Activated T-cell treated with anti-CD3 and anti-CD28 coated beads, Interleukin-2, amount 50 U/mL, for 4 hours (primary cell): ENCODE measurements around the gene SLC23A2. TPM values are rescaled to one million over a fixed set of nuclear protein-coding genes. Genes with fewer than 3 reads are reported as not detected.
A peak's percentile ranks its signal among the peaks of the same experiment; 100 is the strongest.

Experiments used
- ATAC-seq, 2 donors: fragments of 200-7000 bp; cut with Tn5 transposase; one replicate each; pipeline ENCODE4 v1.10.0; 2021
- DNase-seq: peaks from one replicate; pipeline ENCODE4 v3.0.0-alpha.2; 2020
- H3K27me3 Mint-ChIP-seq: one replicate; pipeline ENCODE4 v1.8.0; 2021; ENCODE audit warnings: low read depth, mixed read lengths
- H3K36me3 Mint-ChIP-seq: one replicate; pipeline ENCODE4 v1.8.0; 2022; ENCODE audit warnings: mixed read lengths; ENCODE audit not compliant: insufficient read depth
- H3K4me1 Mint-ChIP-seq: one replicate; pipeline ENCODE4 v1.8.0; 2021; ENCODE audit warnings: low read depth, mixed read lengths
- H3K4me3 Mint-ChIP-seq: one replicate; pipeline ENCODE4 v1.8.0; 2021; ENCODE audit warnings: mild to moderate bottlenecking, moderate library complexity, mixed read lengths
- H3K9me3 Mint-ChIP-seq: one replicate; pipeline ENCODE4 v1.8.0; 2021; ENCODE audit warnings: mixed read lengths
- total RNA-seq, 3 donors: library from RNA; stranded (reverse); gene quantifications; one replicate each; pipeline ENCODE4 v1.2.1, GENCODE V29; 2021

Gene SLC23A2
- total RNA-seq, 3 donors from 2014 or later, result 19.6 to 25.9 (median 20.4) TPM

DNA sequence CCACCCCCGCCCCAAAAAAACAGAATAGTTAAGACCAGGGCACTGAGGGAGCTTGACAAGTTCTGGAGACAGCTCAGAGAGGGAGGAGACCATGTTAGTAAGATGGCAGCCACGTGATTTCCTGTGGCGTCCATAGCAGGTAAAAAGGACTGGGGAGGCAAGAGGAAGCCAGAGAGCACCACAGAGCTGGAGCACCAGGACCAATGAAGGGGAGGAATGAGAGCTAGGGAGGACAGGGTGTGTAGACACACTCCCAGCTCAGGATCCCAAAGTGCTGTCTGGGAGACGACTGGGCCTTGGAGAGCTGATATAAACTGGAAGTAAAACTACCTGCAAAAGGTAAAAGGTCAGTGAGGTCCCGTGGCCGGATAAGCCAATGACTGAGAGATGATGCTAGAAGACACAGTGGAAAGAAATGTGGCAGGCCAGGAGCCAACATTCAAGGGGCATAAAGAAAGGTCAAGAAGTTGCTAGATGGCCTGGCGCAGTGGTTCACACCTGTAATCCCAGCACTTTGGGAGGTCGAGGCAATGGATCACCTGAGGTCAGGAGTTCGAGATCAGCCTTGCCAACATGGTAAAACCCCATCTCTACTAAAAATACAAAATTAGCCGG is 39.0 kb downstream of the SLC23A2 start:
- Mint-ChIP-seq H3K4me3 (no peak overlapping the region), H3K9me3 (no peaks in the 10 kb centered on the region), H3K36me3 (peaks cover 5% of the 10 kb centered on the region), H3K4me1 (peaks cover 19% of the 10 kb centered on the region), H3K27me3 (no peaks in the 10 kb centered on the region)
- DNase-seq (peak; percentile 5), ATAC-seq (peak; percentile 77)

DNA sequence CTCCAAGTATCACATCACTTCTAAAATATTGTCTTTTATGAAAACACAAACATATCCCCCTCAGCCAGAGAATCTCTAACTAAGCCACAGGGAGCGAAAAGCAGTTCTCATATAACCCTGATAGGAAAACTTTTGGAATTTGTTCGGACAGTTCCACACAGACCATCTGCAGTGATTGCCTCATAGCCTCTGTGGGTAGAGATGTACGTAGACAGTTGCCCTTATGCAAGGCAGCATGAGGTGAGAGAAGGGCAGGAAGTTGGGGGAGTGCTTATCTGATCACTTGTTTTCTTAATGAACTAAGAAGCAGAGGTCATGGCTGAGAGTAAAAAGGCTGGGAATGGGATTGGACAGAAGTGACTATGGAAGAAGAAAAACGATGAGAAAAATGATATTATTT is 39.6 kb downstream of the SLC23A2 start:
- Mint-ChIP-seq H3K36me3 (peaks cover 4% of the 10 kb centered on the region), H3K4me3 (no peak overlapping the region), H3K9me3 (no peaks in the 10 kb centered on the region), H3K27me3 (no peaks in the 10 kb centered on the region), H3K4me1 (peaks cover 19% of the 10 kb centered on the region)
- DNase-seq (no peak), ATAC-seq (peak; percentile 71 to 76)

DNA sequence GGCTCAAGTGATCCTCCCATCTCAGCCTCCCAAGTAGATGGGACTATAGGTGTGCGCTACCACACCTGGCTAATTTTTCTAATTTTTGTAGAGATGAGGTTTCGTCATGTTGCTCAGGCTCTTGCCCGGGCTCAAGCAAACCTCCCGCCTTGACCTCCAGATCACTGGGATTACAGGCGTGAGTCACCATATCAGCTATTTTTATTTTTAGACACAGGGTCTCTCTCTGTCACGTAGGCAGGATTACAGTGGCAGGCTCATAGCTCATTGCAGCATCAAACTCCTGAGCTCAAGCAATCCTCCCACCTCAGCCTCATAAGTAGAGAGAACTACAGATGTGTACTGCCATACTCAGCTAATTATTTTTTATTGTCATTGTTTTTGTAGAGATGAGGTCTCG is 41.7 kb downstream of the SLC23A2 start:
- peaks cover 4% of the 10 kb centered on the region for H3K36me3 Mint-ChIP-seq
- ATAC-seq, result no peak
- H3K27me3 Mint-ChIP-seq, result no peaks in the 10 kb centered on the region
- H3K4me3 Mint-ChIP-seq, result no peak overlapping the region
- H3K9me3 Mint-ChIP-seq, result no peaks in the 10 kb centered on the region
- no peak for DNase-seq
- H3K4me1 Mint-ChIP-seq, result peaks cover 21% of the 10 kb centered on the region

DNA sequence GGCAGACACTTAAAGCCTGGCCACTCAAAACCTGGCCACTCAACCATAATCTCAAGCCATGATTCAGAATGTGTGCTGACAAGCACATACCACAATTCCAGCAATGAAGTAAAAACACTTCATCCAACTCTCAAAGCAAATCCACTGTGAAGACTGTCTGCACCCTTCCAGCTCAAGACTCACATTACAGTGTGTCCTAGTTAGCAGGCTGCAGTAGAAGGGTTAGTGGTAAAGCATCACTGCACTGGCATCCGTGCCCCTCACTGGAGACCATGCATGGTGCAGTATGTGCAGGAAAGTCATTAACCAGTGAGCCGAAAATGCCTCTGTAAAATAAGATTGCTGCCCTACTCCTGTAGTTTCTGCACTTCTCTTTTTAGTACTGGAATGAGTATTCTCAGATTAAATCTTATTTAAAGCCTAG is 43.4 kb downstream of the SLC23A2 start:
- no peak for ATAC-seq
- H3K4me3 Mint-ChIP-seq, result no peak overlapping the region
- H3K27me3 Mint-ChIP-seq, result no peaks in the 10 kb centered on the region
- H3K36me3 Mint-ChIP-seq, result peaks cover 4% of the 10 kb centered on the region
- H3K9me3 Mint-ChIP-seq, result no peaks in the 10 kb centered on the region
- no peak for DNase-seq
- peaks cover 21% of the 10 kb centered on the region for H3K4me1 Mint-ChIP-seq

DNA sequence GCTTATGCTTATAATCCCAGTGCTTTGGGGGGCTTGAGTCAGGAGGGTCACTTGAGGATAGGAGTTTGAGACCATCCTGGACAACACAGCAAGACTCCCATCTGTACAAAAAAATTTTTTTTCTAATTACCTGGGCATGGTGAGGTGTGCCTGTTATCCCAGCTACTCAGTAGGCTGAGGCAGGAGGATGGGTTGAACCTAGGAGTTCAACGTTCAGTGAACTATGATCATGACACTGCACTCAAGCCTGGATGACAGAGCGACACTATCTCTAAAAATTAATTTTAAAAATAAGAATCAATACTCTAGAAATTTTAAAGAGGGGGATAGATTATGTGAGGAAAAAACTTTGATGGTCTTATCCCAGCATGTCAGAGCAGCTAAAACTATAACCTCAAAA is 44.1 kb downstream of the SLC23A2 start:
- Mint-ChIP-seq H3K9me3 (no peaks in the 10 kb centered on the region), H3K27me3 (no peaks in the 10 kb centered on the region), H3K4me3 (no peak overlapping the region), H3K36me3 (peaks cover 4% of the 10 kb centered on the region), H3K4me1 (peaks cover 18% of the 10 kb centered on the region)
- ATAC-seq, result no peak
- DNase-seq, result no peak

DNA sequence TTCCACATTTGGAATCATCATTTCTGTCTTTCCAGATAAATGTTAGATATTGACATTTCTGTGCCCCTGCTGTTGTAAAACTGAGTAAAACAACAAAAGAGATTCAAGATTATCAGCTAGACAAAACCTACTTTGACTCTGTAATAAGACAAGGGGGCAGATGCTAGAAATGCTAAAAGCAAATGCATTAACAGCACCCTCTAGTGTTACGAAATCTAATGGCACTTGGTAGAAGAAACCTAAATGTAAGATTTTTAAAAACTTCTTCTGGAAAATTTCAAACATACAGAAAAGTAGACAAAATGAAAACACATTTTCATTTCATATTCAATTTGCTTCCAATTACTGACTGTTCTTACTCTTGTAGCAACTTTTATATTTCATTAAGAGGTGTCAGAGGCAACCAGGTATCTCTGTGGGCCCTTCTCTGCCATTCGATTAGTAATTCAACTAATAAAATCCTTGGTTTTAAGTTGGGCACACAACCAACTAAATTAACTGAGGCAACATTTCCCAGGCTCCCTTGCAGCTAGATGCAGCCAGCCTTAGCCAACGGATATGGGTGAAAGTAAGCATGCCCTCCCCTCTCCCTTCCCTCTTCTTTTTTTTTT is 45.0 kb downstream of the SLC23A2 start:
- no peaks in the 10 kb centered on the region for H3K27me3 Mint-ChIP-seq
- H3K9me3 Mint-ChIP-seq, result no peaks in the 10 kb centered on the region
- peak in 1 of 2 donors; percentile 43 for ATAC-seq

DNA sequence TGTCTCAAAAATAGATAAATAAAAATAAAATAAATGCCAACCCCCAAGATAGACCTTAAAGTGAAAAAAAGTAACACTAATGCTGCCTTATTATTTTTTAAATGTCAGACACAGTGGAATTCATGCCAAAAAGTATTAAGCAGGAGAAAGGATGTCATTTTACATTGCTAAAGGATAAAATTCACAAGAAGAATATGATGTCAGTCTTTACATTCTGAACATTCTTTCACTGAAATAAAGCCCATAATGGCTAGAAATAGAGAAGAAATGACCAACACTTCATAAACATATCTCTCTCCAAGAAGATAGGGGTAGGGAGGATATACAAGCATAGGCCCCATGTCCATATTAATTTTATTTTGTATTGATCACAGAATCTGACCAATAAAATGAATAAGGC is 47.4 kb downstream of the SLC23A2 start:
- no peak overlapping the region for H3K4me3 Mint-ChIP-seq
- H3K27me3 Mint-ChIP-seq, result no peaks in the 10 kb centered on the region
- H3K9me3 Mint-ChIP-seq, result no peaks in the 10 kb centered on the region
- DNase-seq, result no peak
- ATAC-seq, result no peak
- H3K36me3 Mint-ChIP-seq, result peaks cover 7% of the 10 kb centered on the region
- H3K4me1 Mint-ChIP-seq, result peaks cover 19% of the 10 kb centered on the region

More for the DNA sequence above, 45.0 kb downstream of the SLC23A2 start:
- peaks cover 5% of the 10 kb centered on the region for H3K36me3 Mint-ChIP-seq
- H3K4me1 Mint-ChIP-seq, result peaks cover 9% of the 10 kb centered on the region
- DNase-seq, result no peak
- no peak overlapping the region for H3K4me3 Mint-ChIP-seq

DNA sequence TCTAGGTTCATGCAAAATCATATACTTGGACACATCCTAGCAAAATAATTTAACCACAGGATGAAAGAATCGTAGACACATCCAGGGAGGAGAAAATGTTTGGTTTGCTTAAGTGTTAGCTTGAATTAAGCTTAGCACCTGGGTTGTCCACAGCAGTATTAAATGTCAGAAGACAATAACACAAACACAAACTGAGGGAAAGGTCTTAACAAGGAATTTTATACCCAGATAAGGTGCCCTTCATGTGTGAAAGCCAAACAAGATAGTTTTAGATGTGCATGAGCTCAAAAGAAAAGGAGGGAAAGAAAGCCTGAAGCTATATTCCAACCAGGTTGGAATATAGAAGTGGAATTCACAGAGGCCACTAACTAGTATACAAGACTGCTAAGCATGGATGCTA is 49.1 kb downstream of the SLC23A2 start:
- Mint-ChIP-seq H3K4me3 (no peak overlapping the region), H3K9me3 (no peaks in the 10 kb centered on the region), H3K4me1 (peaks cover 19% of the 10 kb centered on the region), H3K36me3 (peaks cover 7% of the 10 kb centered on the region), H3K27me3 (no peaks in the 10 kb centered on the region)
- no peak for ATAC-seq
- no peak for DNase-seq

DNA sequence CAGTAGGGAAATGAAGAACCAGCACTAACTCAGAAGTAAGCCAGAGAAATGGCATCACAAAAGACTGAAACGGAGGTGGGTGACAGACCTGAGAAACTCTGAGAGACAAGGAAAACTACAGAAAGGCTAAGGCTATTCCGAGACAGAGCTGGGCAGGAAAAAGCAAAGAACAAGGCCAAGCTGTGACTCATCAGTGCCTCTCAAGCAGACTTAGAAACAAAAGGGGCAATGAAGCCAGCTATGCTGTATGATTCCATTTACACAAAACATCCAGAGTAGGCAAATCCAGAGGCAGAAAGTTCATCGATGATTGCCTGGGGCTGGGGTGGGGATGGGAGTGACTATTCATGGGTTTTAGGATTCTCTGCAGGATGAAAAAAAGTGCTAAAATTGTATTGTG is 50.0 kb downstream of the SLC23A2 start:
- no peak overlapping the region for H3K4me3 Mint-ChIP-seq
- no peak for DNase-seq
- H3K4me1 Mint-ChIP-seq, result peaks cover 22% of the 10 kb centered on the region
- no peaks in the 10 kb centered on the region for H3K9me3 Mint-ChIP-seq
- H3K27me3 Mint-ChIP-seq, result no peaks in the 10 kb centered on the region
- no peak for ATAC-seq
- H3K36me3 Mint-ChIP-seq, result peaks cover 10% of the 10 kb centered on the region

DNA sequence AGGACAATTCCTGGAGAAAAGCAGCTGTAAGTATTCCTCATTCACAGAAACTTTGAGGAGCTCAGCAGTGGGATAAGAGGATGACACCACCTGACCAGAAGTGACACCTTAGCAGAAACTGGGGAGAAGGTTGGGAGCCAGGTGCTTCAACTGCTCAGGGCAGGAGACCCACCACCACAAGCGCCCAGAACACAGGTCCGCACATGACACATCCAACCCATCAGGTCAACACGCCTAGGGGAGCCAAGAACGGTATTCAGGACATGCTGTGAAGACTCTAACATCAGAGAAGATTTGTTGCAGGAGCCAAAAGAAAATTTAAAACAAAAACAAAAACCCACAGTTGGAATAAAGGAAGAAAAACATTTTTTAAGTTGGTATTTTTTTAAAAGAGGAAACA is 50.5 kb downstream of the SLC23A2 start:
- Mint-ChIP-seq H3K9me3 (no peaks in the 10 kb centered on the region), H3K4me1 (peaks cover 21% of the 10 kb centered on the region), H3K4me3 (no peak overlapping the region), H3K27me3 (no peaks in the 10 kb centered on the region), H3K36me3 (peaks cover 11% of the 10 kb centered on the region)
- ATAC-seq (no peak), DNase-seq (no peak)

DNA sequence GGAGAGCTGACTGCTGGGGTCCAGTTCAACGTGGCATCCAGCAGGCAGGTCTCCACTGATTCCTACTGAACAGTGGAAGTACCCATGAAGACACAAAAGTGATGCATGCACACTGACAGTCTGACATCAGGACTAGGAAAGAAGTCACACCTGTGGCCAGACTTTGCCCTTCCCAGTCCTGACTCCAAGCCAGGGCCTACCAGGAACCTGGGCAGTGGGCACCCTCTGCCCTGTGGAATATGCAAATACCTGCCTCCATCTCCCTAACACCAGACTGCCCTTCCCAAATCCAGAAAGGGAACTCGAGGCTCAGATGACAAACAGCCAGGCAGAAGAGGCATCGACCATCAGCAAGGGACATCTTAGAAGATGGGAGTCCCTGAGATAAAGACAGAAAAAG is 50.9 kb downstream of the SLC23A2 start:
- ATAC-seq, result no peak
- Mint-ChIP-seq H3K27me3 (no peaks in the 10 kb centered on the region), H3K36me3 (peaks cover 11% of the 10 kb centered on the region), H3K4me1 (peaks cover 21% of the 10 kb centered on the region), H3K9me3 (no peaks in the 10 kb centered on the region), H3K4me3 (no peak overlapping the region)
- no peak for DNase-seq

DNA sequence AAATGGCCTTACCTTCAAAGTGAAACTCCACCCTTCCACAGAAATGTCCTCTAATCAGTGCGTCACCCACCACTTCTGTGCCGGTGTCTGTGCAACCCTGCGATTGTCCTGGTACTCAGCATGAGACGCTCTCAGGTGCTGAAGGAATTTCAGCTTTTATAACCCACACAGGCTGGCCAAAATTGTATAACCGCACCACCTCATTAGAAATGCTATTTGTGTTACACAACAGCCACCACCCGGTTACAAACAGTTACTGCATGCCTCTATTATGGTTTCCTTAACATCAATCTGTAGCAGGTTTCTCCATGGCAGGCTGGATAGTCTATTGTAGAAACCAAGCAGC is 51.5 kb downstream of the SLC23A2 start:
- Mint-ChIP-seq H3K4me3 (peak overlapping the region; percentile 30), H3K9me3 (no peaks in the 10 kb centered on the region), H3K36me3 (peaks cover 15% of the 10 kb centered on the region), H3K4me1 (peaks cover 21% of the 10 kb centered on the region), H3K27me3 (no peaks in the 10 kb centered on the region)
- DNase-seq (no peak), ATAC-seq (peak in 1 of 2 donors; percentile 83)

DNA sequence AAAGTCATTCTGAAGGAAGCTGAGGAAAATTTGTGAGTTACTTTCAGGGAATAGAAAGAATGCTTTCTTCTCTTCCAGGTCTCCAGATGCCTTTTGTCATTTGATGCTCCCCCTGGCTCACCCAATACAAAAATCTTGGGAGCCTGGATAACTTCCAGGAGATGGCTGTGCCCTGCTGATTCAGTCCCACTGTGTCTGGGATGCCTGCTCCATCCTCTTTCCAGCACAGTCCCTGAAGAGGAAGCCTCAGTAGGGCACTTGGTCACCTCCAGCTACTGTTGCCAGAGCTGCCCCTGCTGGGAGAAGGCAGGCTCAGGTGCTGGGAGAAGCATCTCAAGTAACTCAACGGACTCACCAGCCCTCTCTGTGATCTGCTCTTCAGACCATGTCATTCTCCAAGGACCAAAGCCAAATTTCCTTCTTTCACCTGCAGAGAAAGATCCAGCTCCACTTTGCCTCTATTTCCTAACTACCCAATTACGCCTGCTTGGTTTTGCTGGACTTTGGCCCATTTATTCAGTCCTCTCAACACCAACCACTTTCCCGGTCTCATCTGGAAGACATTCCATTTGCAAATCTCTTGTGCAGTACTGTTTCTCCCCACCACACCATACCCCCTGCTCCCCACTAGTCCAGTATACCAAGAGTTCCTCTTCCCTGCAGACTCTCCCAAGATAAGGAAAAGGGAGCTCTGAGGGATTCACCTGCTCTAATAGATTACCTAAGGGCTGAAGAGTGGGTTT is 53.3 kb downstream of the SLC23A2 start:
- H3K36me3 Mint-ChIP-seq, result peaks cover 15% of the 10 kb centered on the region
- no peaks in the 10 kb centered on the region for H3K9me3 Mint-ChIP-seq
- peaks cover 21% of the 10 kb centered on the region for H3K4me1 Mint-ChIP-seq
- H3K4me3 Mint-ChIP-seq, result no peak overlapping the region
- ATAC-seq (no peak), DNase-seq (no peak)
- no peaks in the 10 kb centered on the region for H3K27me3 Mint-ChIP-seq

DNA sequence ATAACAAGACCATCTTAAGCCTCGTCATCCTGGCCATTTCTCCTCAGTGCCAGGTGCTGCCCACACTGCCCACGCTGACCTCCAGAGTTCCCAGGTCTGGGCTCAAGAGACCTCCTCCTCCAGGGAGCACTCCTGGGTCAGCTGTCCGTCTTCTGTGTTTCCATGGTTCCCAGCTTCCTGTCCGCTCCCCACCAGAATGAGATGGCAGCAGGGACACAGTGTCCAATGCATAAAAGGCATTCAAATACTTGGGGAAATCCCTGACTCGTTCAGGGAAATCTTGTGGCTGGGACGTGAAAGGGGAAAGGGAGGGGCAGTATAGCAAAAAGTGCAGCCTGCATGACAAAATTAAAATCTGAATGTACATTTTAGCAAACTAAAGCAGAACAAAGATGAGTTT is 54.3 kb downstream of the SLC23A2 start:
- H3K4me1 Mint-ChIP-seq, result peaks cover 29% of the 10 kb centered on the region

DNA sequence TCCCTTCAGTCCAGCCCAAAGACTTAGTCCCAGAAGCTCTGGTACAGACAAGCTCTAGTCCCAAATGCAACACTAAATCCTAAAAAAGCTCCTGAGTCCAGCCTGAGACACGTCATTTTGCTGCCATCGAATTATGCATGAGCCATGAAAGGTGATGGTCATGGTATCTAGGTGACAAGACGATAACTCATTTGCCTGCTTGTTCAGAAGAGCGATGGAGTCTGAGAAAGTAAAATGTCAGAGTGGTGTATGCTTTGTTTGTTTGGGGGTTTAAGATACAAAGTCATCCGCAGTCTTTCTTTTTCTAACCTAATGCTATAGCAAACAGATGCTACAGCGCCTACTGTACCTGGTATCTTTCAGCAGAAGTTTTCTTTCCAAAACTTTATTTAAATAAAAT is 54.7 kb downstream of the SLC23A2 start:
- no peaks in the 10 kb centered on the region for H3K27me3 Mint-ChIP-seq
- H3K4me1 Mint-ChIP-seq, result peaks cover 32% of the 10 kb centered on the region
- H3K9me3 Mint-ChIP-seq, result no peaks in the 10 kb centered on the region
- ATAC-seq (no peak), DNase-seq (no peak)
- no peak overlapping the region for H3K4me3 Mint-ChIP-seq
- H3K36me3 Mint-ChIP-seq, result peaks cover 10% of the 10 kb centered on the region

More for the DNA sequence above, 54.3 kb downstream of the SLC23A2 start:
- DNase-seq (no peak), ATAC-seq (no peak)
- Mint-ChIP-seq H3K9me3 (no peaks in the 10 kb centered on the region), H3K4me3 (no peak overlapping the region), H3K36me3 (peaks cover 11% of the 10 kb centered on the region), H3K27me3 (no peaks in the 10 kb centered on the region)
